IMR-90 (cell line): ENCODE data around the gene NOM1. TPM values are rescaled to one million over a fixed set of nuclear protein-coding genes. Genes with fewer than 3 reads are reported as not detected.

Experiments used
- CHD1 ChIP-seq: IDR thresholded peaks from 2 replicates; pipeline ENCODE4 v1.6.1; 2012; ENCODE audit warnings: low read depth, low read length, improper control_type of control experiment
- FOS ChIP-seq: fragments of 150-350 bp; IDR thresholded peaks from 2 replicates; pipeline ENCODE4 v1.6.1; 2016; ENCODE audit warnings: low read depth, low read length
- MAFK ChIP-seq: IDR thresholded peaks from 2 replicates; pipeline ENCODE4 v1.6.1; 2012; ENCODE audit warnings: low read depth, low read length, improper control_type of control experiment
- RCOR1 ChIP-seq: IDR thresholded peaks from 2 replicates; pipeline ENCODE4 v1.6.1; 2012; ENCODE audit warnings: mild to moderate bottlenecking, low read length, improper control_type of control experiment; ENCODE audit not compliant: insufficient replicate concordance
- RFX5 ChIP-seq: IDR thresholded peaks from 2 replicates; pipeline ENCODE4 v1.8.0; 2012; ENCODE audit warnings: low read depth, mild to moderate bottlenecking, low read length, moderate library complexity
- USF2 ChIP-seq: fragments of 150-350 bp; IDR thresholded peaks from 2 replicates; pipeline ENCODE4 v1.6.1; 2017; ENCODE audit warnings: mild to moderate bottlenecking, antibody characterized with exemption, low read length, low read depth
- polyA plus RNA-seq, 3 experiments: library from polyadenylated mRNA; depleted of rRNA; stranded (reverse); fragments of >200 nt; gene quantifications; 2 replicates each; pipeline ENCODE4 v1.2.3, GENCODE V29; 2012; ENCODE audit warnings: low replicate concordance in 1 of 3
- total RNA-seq: library from RNA; depleted of rRNA; stranded (reverse); fragments of >200 nt; gene quantifications from 2 replicates; pipeline ENCODE4 v1.2.3, GENCODE V29; 2012

The NOM1 gene
- total and polyA plus RNA-seq, 2 of the 4 experiments (the other 2 are of a cell fraction), result 15.3 to 15.4 TPM

- TF ChIP-seq FOS (no peak), RCOR1 (no peak), USF2 (no peak), CHD1 (no peak), MAFK (no peak), RFX5 (no peak)
Observed at GRCh38 chr7:157014635-157015555, 65.4 kb downstream of the NOM1 start (continued).
